B cell (primary cell): ENCODE measurements around the gene DLG2.
A peak's percentile ranks its signal among the peaks of the same experiment; 100 is the strongest.

Experiments used
- CTCF ChIP-seq: fragments of 200-600 bp; IDR thresholded peaks from one replicate; pipeline ENCODE4 v1.8.0; 2022; ENCODE audit warnings: antibody characterized with exemption, mild to moderate bottlenecking
- EZH2 ChIP-seq: IDR thresholded peaks from 2 replicates; pipeline ENCODE4 v1.6.1; 2012; ENCODE audit warnings: borderline replicate concordance, low read depth, mild to moderate bottlenecking, moderate library complexity, low read length; ENCODE audit not compliant: insufficient read depth, poor library complexity, severe bottlenecking

GRCh38 chr11:83723999-83724398 is 1903.1 kb downstream of the DLG2 start:
- TF ChIP-seq CTCF = peak; percentile 42
- no peak for TF ChIP-seq EZH2
